Common myeloid progenitor, CD34-positive (primary cell): ENCODE results near the gene TMEM196.

Experiments
- CTCF ChIA-PET: fragments of 350-600 bp; sonication (Branson Sonifier 250); formaldehyde crosslinking; loops from one replicate; lab custom pipeline; 2021; ENCODE audit warnings: antibody characterized with exemption; lab: Charles Lee
- POLR2A ChIA-PET: fragments of 350-600 bp; sonication (Branson Sonifier 250); formaldehyde crosslinking; loops from one replicate; lab custom pipeline; 2021; ENCODE audit warnings: antibody characterized with exemption; lab: Charles Lee
- DNase-seq, 3 donors: peaks; one replicate each; pipeline versions ENCODE4 v3.0.0 to v3.0.0-alpha.2; 2013
- H3K27ac ChIP-seq, 2 experiments: 1 replicate in 1 of 2; 2 replicates in 1 of 2; pipeline ENCODE4 v1.7.0; 2013; ENCODE audit warnings: inconsistent platforms in 2 of 2, low read length in 2 of 2, mild to moderate bottlenecking in 2 of 2, low read depth in 1 of 2, moderate library complexity in 1 of 2; ENCODE audit not compliant: severe bottlenecking in 2 of 2, insufficient read depth in 1 of 2, poor library complexity in 1 of 2
- H3K27me3 ChIP-seq, 5 experiments: replicated peaks in 2 of 5; 1 replicate in 3 of 5; 2 replicates in 2 of 5; pipeline versions ENCODE4 v1.6.1 to v1.7.0; 2013; ENCODE audit warnings: low read length in 4 of 5, mild to moderate bottlenecking in 2 of 5, moderate library complexity in 2 of 5, inconsistent platforms in 1 of 5; ENCODE audit not compliant: insufficient read depth in 5 of 5, control insufficient read depth in 4 of 5
- H3K36me3 ChIP-seq, 4 experiments: 1 replicate in 2 of 4; 2 replicates in 2 of 4; pipeline versions ENCODE4 v1.6.1 to v1.7.0; 2013; ENCODE audit warnings: low read length in 3 of 4, control low read depth in 1 of 4, mild to moderate bottlenecking in 1 of 4; ENCODE audit not compliant: control insufficient read depth in 4 of 4, insufficient read depth in 4 of 4
- H3K4me1 ChIP-seq, 4 experiments: 1 replicate in 3 of 4; 2 replicates in 1 of 4; pipeline versions ENCODE4 v1.6.1 to v1.7.1; 2013; ENCODE audit warnings: low read length in 3 of 4, mild to moderate bottlenecking in 3 of 4, control low read depth in 1 of 4, inconsistent platforms in 1 of 4, moderate library complexity in 1 of 4; ENCODE audit not compliant: control insufficient read depth in 4 of 4, insufficient read depth in 4 of 4; ENCODE audit errors: control extremely low read depth in 1 of 4
- H3K4me3 ChIP-seq, 7 experiments: 1 replicate in 4 of 7; 2 replicates in 3 of 7; pipeline versions ENCODE4 v1.5.1 to v1.7.0; 2013; ENCODE audit warnings: mild to moderate bottlenecking in 7 of 7, low read length in 6 of 7, moderate library complexity in 6 of 7, inconsistent platforms in 2 of 7, low read depth in 2 of 7, control low read depth in 1 of 7; ENCODE audit not compliant: insufficient read depth in 4 of 7, control insufficient read depth in 1 of 7; ENCODE audit errors: extremely low read depth in 1 of 7
- H3K9me3 ChIP-seq, 5 experiments: 1 replicate in 4 of 5; 2 replicates in 1 of 5; pipeline versions ENCODE4 v1.6.1 to v1.7.1; 2013; ENCODE audit warnings: low read length in 4 of 5, mild to moderate bottlenecking in 2 of 5, inconsistent platforms in 1 of 5, low read depth in 1 of 5, moderate library complexity in 1 of 5; ENCODE audit not compliant: control insufficient read depth in 4 of 5, insufficient read depth in 2 of 5; ENCODE audit errors: control extremely low read depth in 1 of 5
- WGBS: methylation state at CpG from one replicate; pipeline ENCODE4 v1.1.5; 2013; ENCODE audit not compliant: insufficient coverage; 5-methylcytosine and 5-hydroxymethylcytosine counted together

The TMEM196 gene

GRCh38 chr7:19747740-19748339 is 25.6 kb downstream of the TMEM196 start:
- no CpG with 5 or more reads among the region's 4 CpGs for WGBS
- ChIA-PET CTCF (interaction anchor here (0.6 to 3.5 kb wide), 22 partner anchors 9 to 1036 kb away, joined by 3 to 28 read pairs (median 4); no protein-coding TSS in a partner anchor), POLR2A (no interaction called here)
- DNase-seq: peak; percentile 36 to 49 (median 38)
- no peak overlapping the region for H3K4me3 ChIP-seq
- no peaks in the 10 kb centered on the region for H3K36me3 ChIP-seq
- H3K27me3 ChIP-seq: no peaks in the 10 kb centered on the region
- no peak overlapping the region for H3K27ac ChIP-seq
- H3K9me3 ChIP-seq: no peaks in the 10 kb centered on the region
- no peaks in the 10 kb centered on the region for H3K4me1 ChIP-seq

- no peak for DNase-seq
- Histone ChIP-seq H3K27me3 (no peaks in the 10 kb centered on the region), H3K9me3 (no peaks in the 10 kb centered on the region), H3K4me3 (no peak overlapping the region), H3K27ac (no peak overlapping the region), H3K4me1 (no peaks in the 10 kb centered on the region), H3K36me3 (no peaks in the 10 kb centered on the region)
- CTCF ChIA-PET: interaction anchor here (1.3 to 1.6 kb wide), 3 partner anchors 12 to 854 kb away, joined by 3 to 6 read pairs (median 4); no protein-coding TSS in a partner anchor
- no CpG with 5 or more reads among the region's 1 CpG for WGBS
- POLR2A ChIA-PET: no interaction called here
These were observed 29.3 kb downstream of the TMEM196 start for GRCh38 chr7:19744075-19744474.

DNA sequence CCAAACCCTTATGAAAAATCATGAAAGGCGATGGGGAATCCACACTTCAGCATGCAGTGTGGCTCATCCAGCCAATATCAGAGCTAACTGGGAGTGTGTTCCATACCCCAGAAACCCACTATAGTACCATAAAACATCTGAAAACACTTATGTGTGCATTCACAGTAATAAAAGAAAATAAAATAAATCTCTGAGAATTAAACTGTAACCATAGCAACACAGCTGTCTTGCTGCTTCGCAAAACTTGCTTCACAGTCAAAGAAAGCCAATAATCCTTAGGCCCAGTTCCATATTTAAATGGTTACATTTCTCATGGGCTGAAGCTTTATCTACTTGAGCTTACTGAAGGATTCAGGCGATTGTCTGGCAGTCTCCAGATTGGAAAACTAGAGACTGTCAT is 44.7 kb downstream of the TMEM196 start:
- ChIA-PET POLR2A (interaction anchor here (0.6 kb wide), 1 partner anchor 513 kb away, joined by 4 read pairs; no protein-coding TSS in a partner anchor), CTCF (interaction anchor here (1.0 to 1.4 kb wide), 3 partner anchors 15 to 25 kb away, joined by 3 to 4 read pairs (median 3); no protein-coding TSS in a partner anchor)
- no peaks in the 10 kb centered on the region for H3K36me3 ChIP-seq
- H3K27ac ChIP-seq: no peak overlapping the region
- WGBS: 100% methylated on average over 2 of the region's 3 CpGs
- no peaks in the 10 kb centered on the region for H3K4me1 ChIP-seq
- no peak overlapping the region for H3K4me3 ChIP-seq
- H3K9me3 ChIP-seq: no peaks in the 10 kb centered on the region
- no peak for DNase-seq
- no peaks in the 10 kb centered on the region for H3K27me3 ChIP-seq

GRCh38 chr7:19725770-19726169 is 47.6 kb downstream of the TMEM196 start:
- no peak for DNase-seq
- Histone ChIP-seq H3K27ac (no peak overlapping the region), H3K4me3 (no peak overlapping the region), H3K27me3 (no peaks in the 10 kb centered on the region), H3K36me3 (no peaks in the 10 kb centered on the region), H3K4me1 (no peaks in the 10 kb centered on the region), H3K9me3 (no peaks in the 10 kb centered on the region)
- WGBS: 100% methylated on average over 3 of the region's 5 CpGs
- POLR2A ChIA-PET: no interaction called here
- CTCF ChIA-PET: no interaction called here

DNA sequence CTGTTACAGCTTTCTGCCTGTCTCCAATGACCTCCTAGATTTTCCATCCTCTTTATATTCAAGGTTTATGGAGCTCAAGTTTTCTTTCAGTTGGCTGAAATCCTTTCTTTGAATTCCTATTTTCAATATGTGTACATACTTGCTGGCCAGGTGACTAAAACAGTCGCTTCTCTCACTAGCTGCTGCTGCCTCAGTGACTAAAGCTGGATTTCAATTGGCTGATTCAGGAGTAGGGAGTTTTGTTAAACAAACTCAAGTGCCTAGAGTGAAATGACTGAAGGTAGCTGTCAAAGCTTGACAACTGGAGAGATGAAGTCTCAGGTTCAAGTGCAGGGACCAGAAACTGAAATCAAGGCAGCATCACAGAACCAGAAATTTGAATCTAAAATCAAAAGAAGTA is 57.9 kb downstream of the TMEM196 start:
- no peak for DNase-seq
- POLR2A ChIA-PET: no interaction called here
- no peaks in the 10 kb centered on the region for H3K36me3 ChIP-seq
- no peaks in the 10 kb centered on the region for H3K9me3 ChIP-seq
- H3K4me1 ChIP-seq: no peaks in the 10 kb centered on the region
- no peak overlapping the region for H3K4me3 ChIP-seq
- WGBS: 86% methylated on average over 1 of the region's 1 CpG
- no peaks in the 10 kb centered on the region for H3K27me3 ChIP-seq
- CTCF ChIA-PET: interaction anchor here (0.7 to 3.7 kb wide), 6 partner anchors 31 to 937 kb away, joined by 3 to 20 read pairs (median 7); no protein-coding TSS in a partner anchor
- no peak overlapping the region for H3K27ac ChIP-seq

- Histone ChIP-seq H3K4me3 (no peak overlapping the region), H3K4me1 (peaks cover 0 to 7% (median 4%) of the 10 kb centered on the region in 4 experiments), H3K36me3 (no peaks in the 10 kb centered on the region), H3K9me3 (no peaks in the 10 kb centered on the region), H3K27me3 (no peaks in the 10 kb centered on the region), H3K27ac (no peak overlapping the region)
- no CpG with 5 or more reads among the region's 1 CpG for WGBS
- DNase-seq: peak; percentile 73 to 85 (median 80)
- CTCF ChIA-PET: interaction anchor here (0.7 to 3.7 kb wide), 21 partner anchors 10 to 1359 kb away, joined by 3 to 20 read pairs (median 4); no protein-coding TSS in a partner anchor
- POLR2A ChIA-PET: interaction anchor here (0.5 kb wide), 1 partner anchor 935 kb away, joined by 4 read pairs; no protein-coding TSS in a partner anchor
These were observed 59.7 kb downstream of the TMEM196 start for GRCh38 chr7:19713676-19714075.

DNA sequence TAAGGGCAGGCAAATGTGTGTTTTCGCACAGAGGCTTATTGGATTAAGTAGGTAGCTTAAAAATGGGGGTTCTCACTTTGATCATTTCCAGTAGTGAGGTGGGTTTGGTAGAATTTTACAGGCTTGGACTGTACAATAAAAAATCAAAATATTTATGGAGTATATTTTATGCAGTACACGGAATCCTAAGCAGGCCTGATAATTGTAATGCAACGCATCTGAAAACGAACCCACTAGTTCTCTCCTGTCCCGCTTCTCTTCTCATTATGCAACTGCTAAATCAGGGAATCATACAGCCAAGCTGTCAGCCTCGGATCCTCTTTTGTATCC is 64.2 kb downstream of the TMEM196 start:
- no peaks in the 10 kb centered on the region for H3K27me3 ChIP-seq
- peak overlapping the region in 1 of 2 experiments; percentile 93 for H3K27ac ChIP-seq

More for the DNA sequence above, 64.2 kb downstream of the TMEM196 start:
- no peak for DNase-seq
- Histone ChIP-seq H3K4me1 (peaks cover 12 to 33% (median 23%) of the 10 kb centered on the region in 4 experiments), H3K4me3 (peak overlapping the region in 6 of 7 experiments; percentile 93 to 100 (median 96)), H3K9me3 (no peaks in the 10 kb centered on the region), H3K36me3 (peaks cover under 1 to 3% (median 2%) of the 10 kb centered on the region in 4 experiments)
- 73% methylated on average over 6 of the region's 6 CpGs for WGBS
- CTCF ChIA-PET: interaction anchor here (1.0 to 2.3 kb wide), 13 partner anchors 10 to 944 kb away, joined by 3 to 11 read pairs (median 4); no protein-coding TSS in a partner anchor
- POLR2A ChIA-PET: interaction anchor here (1.0 kb wide), 1 partner anchor 9 kb away, joined by 3 read pairs; no protein-coding TSS in a partner anchor
